ENCODE measurements around the gene ATP5F1E. TPM values are rescaled to one million over a fixed set of nuclear protein-coding genes. Genes with fewer than 3 reads are reported as not detected.

Gene ATP5F1E
- total RNA-seq, 2 donors from 2014 or later: 41.3 to 42.0 TPM

- Histone ChIP-seq H3K27ac (no peak overlapping the region), H3K27me3 (no peaks in the 10 kb centered on the region), H3K36me3 (peaks cover 46% of the 10 kb centered on the region), H3K4me1 (peaks cover 0 to 48% of the 10 kb centered on the region in 2 donors), H3K4me3 (no peak overlapping the region), H3K9me3 (no peaks in the 10 kb centered on the region)
- TF ChIP-seq CTCF (IDR thresholded peaks at IDR 0.05): no peak
- no peak for DNase-seq (ENCODE audit: low spot score)
These were observed 7.0 kb downstream of the ATP5F1E start for GRCh38 chr20:59025086-59025485.

- Histone ChIP-seq H3K4me3 (no peak overlapping the region), H3K27ac (no peak overlapping the region), H3K4me1 (peaks cover 0 to 38% of the 10 kb centered on the region in 2 donors), H3K36me3 (peaks cover 38% of the 10 kb centered on the region), H3K27me3 (no peaks in the 10 kb centered on the region), H3K9me3 (no peaks in the 10 kb centered on the region)
- TF ChIP-seq CTCF (IDR thresholded peaks at IDR 0.05): no peak
- DNase-seq (ENCODE audit: low spot score): no peak
These were observed 8.0 kb downstream of the ATP5F1E start for GRCh38 chr20:59024111-59024530.

GRCh38 chr20:59023616-59024015 is 8.5 kb downstream of the ATP5F1E start:
- H3K4me1 ChIP-seq: peaks cover 0 to 33% of the 10 kb centered on the region in 2 donors
- peaks cover 33% of the 10 kb centered on the region for H3K36me3 ChIP-seq
- H3K27me3 ChIP-seq: no peaks in the 10 kb centered on the region
- no peaks in the 10 kb centered on the region for H3K9me3 ChIP-seq
- H3K4me3 ChIP-seq: no peak overlapping the region
- TF ChIP-seq CTCF (IDR thresholded peaks at IDR 0.05): no peak
- no peak for DNase-seq (ENCODE audit: low spot score)
- no peak overlapping the region for H3K27ac ChIP-seq

GRCh38 chr20:59022754-59023153 is 9.4 kb downstream of the ATP5F1E start:
- no peaks in the 10 kb centered on the region for H3K27me3 ChIP-seq

GRCh38 chr20:59020938-59021551 is 11.1 kb downstream of the ATP5F1E start:
- H3K4me1 ChIP-seq: peaks cover 0 to 34% of the 10 kb centered on the region in 2 donors
- H3K27me3 ChIP-seq: no peaks in the 10 kb centered on the region
- H3K4me3 ChIP-seq: no peak overlapping the region
- DNase-seq (ENCODE audit: low spot score): no peak
- peaks cover 25% of the 10 kb centered on the region for H3K36me3 ChIP-seq
- TF ChIP-seq CTCF (IDR thresholded peaks at IDR 0.05): no peak
- no peak overlapping the region for H3K27ac ChIP-seq
- no peaks in the 10 kb centered on the region for H3K9me3 ChIP-seq

More at GRCh38 chr20:59022754-59023153, 9.4 kb downstream of the ATP5F1E start:
- no peak overlapping the region for H3K4me3 ChIP-seq
- no peak for TF ChIP-seq CTCF (IDR thresholded peaks at IDR 0.05)
- no peak for DNase-seq (ENCODE audit: low spot score)
- H3K4me1 ChIP-seq: peaks cover 0 to 28% of the 10 kb centered on the region in 2 donors
- H3K36me3 ChIP-seq: peaks cover 25% of the 10 kb centered on the region
- H3K27ac ChIP-seq: no peak overlapping the region
- no peaks in the 10 kb centered on the region for H3K9me3 ChIP-seq

- Histone ChIP-seq H3K4me1 (peaks cover 0 to 40% of the 10 kb centered on the region in 2 donors), H3K27ac (no peak within 1 kb of the TSS), H3K36me3 (peaks cover 11% of the 10 kb centered on the region), H3K9me3 (no peaks in the 10 kb centered on the region), H3K4me3 (no peak within 1 kb of the TSS), H3K27me3 (no peaks in the 10 kb centered on the region)
- no peak for DNase-seq (ENCODE audit: low spot score)
- TF ChIP-seq CTCF (IDR thresholded peaks at IDR 0.05): no peak
These were observed 12.9 kb downstream of the ATP5F1E start, which contains the start of gene TUBB1 for GRCh38 chr20:59019217-59019616. TSS of gene TUBB1 (plus strand) at chr20:59019429. CDS start at chr20:59019523, 94 bp downstream.
